IMR-90 (cell line): Measurements from ENCODE around the gene NHSL1. TPM values are rescaled to one million over a fixed set of nuclear protein-coding genes. Genes with fewer than 3 reads are reported as not detected.

Experiments
- ATAC-seq: fragments of 200-7000 bp; cut with Tn5 transposase; 2 replicates; pipeline ENCODE4 v1.9.1; 2020; ENCODE audit warnings: low read depth, mild to moderate bottlenecking, moderate library complexity
- BruUV-seq: library from RNA; stranded (reverse); fragments of 400-500 nt; replicated peaks from 2 replicates; lab custom pipeline; 2021; lab: Mats Ljungman, UMichigan
- CTCF ChIA-PET: fragments of 300-600 bp; formaldehyde crosslinking; extraction: SDS; loops from one replicate; lab custom pipeline; 2021; ENCODE audit warnings: antibody characterized with exemption; lab: Yijun Ruan, JAX
- POLR2A ChIA-PET: fragments of 300-600 bp; sonication (Branson Sonifier 250); formaldehyde crosslinking; loops from one replicate; lab custom pipeline; 2022; ENCODE audit warnings: antibody characterized with exemption; ENCODE audit not compliant: unreplicated experiment; lab: Charles Lee
- DNase-seq: peaks from one replicate; pipeline ENCODE4 v3.0.0; 2013
- H2AFZ ChIP-seq: replicated peaks from 2 replicates; pipeline ENCODE3; 2013; ENCODE audit warnings: low read length, mild to moderate bottlenecking; ENCODE audit not compliant: poor library complexity
- H2AK5ac ChIP-seq: 2 replicates; pipeline ENCODE4 v1.6.1; 2013; ENCODE audit warnings: low read depth, low read length, inconsistent platforms
- H2AK9ac ChIP-seq: replicated peaks from 2 replicates; pipeline ENCODE3; 2013; ENCODE audit warnings: mild to moderate bottlenecking, low read depth, low read length, moderate library complexity; ENCODE audit not compliant: poor library complexity
- H2BK120ac ChIP-seq: 2 replicates; pipeline ENCODE4 v1.6.1; 2013; ENCODE audit warnings: low read depth, low read length, inconsistent platforms
- H2BK15ac ChIP-seq: 3 replicates; pipeline ENCODE4 v1.6.1; 2013; ENCODE audit warnings: low read depth, low read length, inconsistent platforms
- H2BK20ac ChIP-seq: 2 replicates; pipeline ENCODE4 v1.6.1; 2013; ENCODE audit warnings: low read depth, mild to moderate bottlenecking, inconsistent platforms, low read length, moderate library complexity
- H2BK5ac ChIP-seq: 2 replicates; pipeline ENCODE4 v1.6.1; 2013; ENCODE audit warnings: mild to moderate bottlenecking, low read depth, low read length, inconsistent platforms; ENCODE audit not compliant: poor library complexity, severe bottlenecking
- H3K14ac ChIP-seq: replicated peaks from 2 replicates; pipeline ENCODE4 v1.6.1; 2013; ENCODE audit warnings: low read depth, low read length, inconsistent platforms
- H3K18ac ChIP-seq: 2 replicates; pipeline ENCODE4 v1.6.1; 2013; ENCODE audit warnings: low read depth, low read length, control low read depth
- H3K23ac ChIP-seq: 2 replicates; pipeline ENCODE4 v1.6.1; 2013; ENCODE audit warnings: low read depth, low read length, inconsistent platforms
- H3K27ac ChIP-seq: 2 replicates; pipeline ENCODE4 v1.5.1; 2013; ENCODE audit warnings: mild to moderate bottlenecking, control low read depth, low read length; ENCODE audit not compliant: insufficient read depth
- H3K27me3 ChIP-seq: 2 replicates; pipeline ENCODE4 v1.6.1; 2013; ENCODE audit warnings: low read length; ENCODE audit not compliant: control insufficient read depth, insufficient read depth
- H3K36me3 ChIP-seq: 2 replicates; pipeline ENCODE4 v1.6.1; 2013; ENCODE audit warnings: low read length, mixed read lengths; ENCODE audit not compliant: control insufficient read depth, insufficient read depth
- H3K4ac ChIP-seq: 2 replicates; pipeline ENCODE4 v1.6.1; 2013; ENCODE audit warnings: low read depth, low read length, inconsistent platforms
- H3K4me1 ChIP-seq: 2 replicates; pipeline ENCODE4 v1.6.1; 2013; ENCODE audit warnings: low read length, mixed read lengths; ENCODE audit not compliant: control insufficient read depth, insufficient read depth
- H3K4me2 ChIP-seq: 2 replicates; pipeline ENCODE4 v1.6.1; 2013; ENCODE audit warnings: low read depth, mild to moderate bottlenecking, control low read depth, low read length, moderate library complexity
- H3K4me3 ChIP-seq: 2 replicates; pipeline ENCODE4 v1.5.1; 2013; ENCODE audit warnings: low read depth, mild to moderate bottlenecking, control low read depth, low read length, moderate library complexity; ENCODE audit not compliant: insufficient read depth
- H3K56ac ChIP-seq: 2 replicates; pipeline ENCODE4 v1.6.1; 2013; ENCODE audit warnings: low read length, inconsistent platforms; ENCODE audit not compliant: insufficient read depth; ENCODE audit errors: extremely low read depth
- H3K79me1 ChIP-seq, 2 experiments: 2 replicates each; pipeline ENCODE4 v1.6.1; 2013; ENCODE audit warnings: low read length in 2 of 2, inconsistent platforms in 1 of 2, low read depth in 1 of 2
- H3K9ac ChIP-seq: 2 replicates; pipeline ENCODE4 v1.6.1; 2013; ENCODE audit warnings: low read depth, low read length, control low read depth
- H3K9me1 ChIP-seq: 2 replicates; pipeline ENCODE4 v1.6.1; 2013; ENCODE audit warnings: low read length, inconsistent platforms; ENCODE audit not compliant: insufficient read depth
- H3K9me3 ChIP-seq: 2 replicates; pipeline ENCODE4 v1.6.1; 2013; ENCODE audit warnings: low read length; ENCODE audit not compliant: control insufficient read depth, insufficient read depth
- H4K20me1 ChIP-seq: 2 replicates; pipeline ENCODE4 v1.6.1; 2013; ENCODE audit warnings: low read length, inconsistent platforms; ENCODE audit not compliant: insufficient read depth
- H4K5ac ChIP-seq: 2 replicates; pipeline ENCODE4 v1.6.1; 2013; ENCODE audit warnings: mild to moderate bottlenecking, low read depth, low read length, control low read depth
- H4K8ac ChIP-seq, 2 experiments: 2 replicates each; pipeline ENCODE4 v1.6.1; 2013; ENCODE audit warnings: low read depth in 2 of 2, low read length in 2 of 2, control low read depth in 1 of 2, inconsistent platforms in 1 of 2
- H4K91ac ChIP-seq: 2 replicates; pipeline ENCODE4 v1.6.1; 2013; ENCODE audit warnings: low read depth, low read length, inconsistent platforms; ENCODE audit not compliant: insufficient read depth
- BHLHE40 ChIP-seq: fragments of 150-350 bp; IDR thresholded peaks from 2 replicates; pipeline ENCODE4 v1.6.1; 2016; ENCODE audit warnings: mild to moderate bottlenecking, low read depth, low read length
- CEBPB ChIP-seq: IDR thresholded peaks from 2 replicates; pipeline ENCODE4 v1.6.1; 2012; ENCODE audit warnings: low read depth, low read length, improper control_type of control experiment
- CHD1 ChIP-seq: IDR thresholded peaks from 2 replicates; pipeline ENCODE4 v1.6.1; 2012; ENCODE audit warnings: low read depth, low read length, improper control_type of control experiment
- FOS ChIP-seq: fragments of 150-350 bp; IDR thresholded peaks from 2 replicates; pipeline ENCODE4 v1.6.1; 2016; ENCODE audit warnings: low read depth, low read length
- MAFK ChIP-seq: IDR thresholded peaks from 2 replicates; pipeline ENCODE4 v1.6.1; 2012; ENCODE audit warnings: low read depth, low read length, improper control_type of control experiment
- MAZ ChIP-seq: IDR thresholded peaks from 2 replicates; pipeline ENCODE4 v1.6.1; 2012; ENCODE audit warnings: low read depth, mild to moderate bottlenecking, low read length, improper control_type of control experiment, moderate library complexity, borderline replicate concordance
- NFE2L2 ChIP-seq: fragments of 150-350 bp; IDR thresholded peaks from 2 replicates; pipeline ENCODE4 v1.6.1; 2016; ENCODE audit warnings: low read depth, mild to moderate bottlenecking, low read length
- POLR2A ChIP-seq: IDR thresholded peaks from 2 replicates; pipeline ENCODE4 v1.6.1; 2012; ENCODE audit warnings: mild to moderate bottlenecking, low read depth, low read length
- RAD21 ChIP-seq: IDR thresholded peaks from 2 replicates; pipeline ENCODE4 v1.6.1; 2012; ENCODE audit warnings: low read length, improper control_type of control experiment
- RCOR1 ChIP-seq: IDR thresholded peaks from 2 replicates; pipeline ENCODE4 v1.6.1; 2012; ENCODE audit warnings: mild to moderate bottlenecking, low read length, improper control_type of control experiment; ENCODE audit not compliant: insufficient replicate concordance
- RFX5 ChIP-seq: IDR thresholded peaks from 2 replicates; pipeline ENCODE4 v1.8.0; 2012; ENCODE audit warnings: low read depth, mild to moderate bottlenecking, low read length, moderate library complexity
- WGBS, 2 experiments: methylation state at CpG; one replicate each; pipeline versions ENCODE4 v1.1.5 to v1.1.7; 2013; ENCODE audit warnings: missing lambda C conversion rate in 2 of 2; ENCODE audit not compliant: insufficient read length in 1 of 2; ENCODE audit errors: extremely low coverage in 2 of 2; 5-methylcytosine and 5-hydroxymethylcytosine counted together
- dilution Hi-C: fragments of 300-500 bp; cut with HindIII; formaldehyde crosslinking; loops from one replicate; pipeline ENCODE4 v1.14.3; 2018; ENCODE audit warnings: low sequenced_read_pairs; ENCODE audit not compliant: unreplicated experiment
- in situ Hi-C: fragments of 300-500 bp; cut with MboI; formaldehyde crosslinking; loops from 3 replicates; pipeline ENCODE4 v1.14.3; 2019; ENCODE audit warnings: low sequenced_read_pairs, inconsistent platforms, mixed read lengths
- intact Hi-C: fragments of 100-400 bp; cut with micrococcal nuclease; formaldehyde crosslinking; loops from 2 replicates; pipeline ENCODE4 v1.10.0; 2022
- polyA plus RNA-seq, 3 experiments: library from polyadenylated mRNA; depleted of rRNA; stranded (reverse); fragments of >200 nt; gene quantifications; 2 replicates each; pipeline ENCODE4 v1.2.3, GENCODE V29; 2012; ENCODE audit warnings: low replicate concordance in 1 of 3
- total RNA-seq: library from RNA; depleted of rRNA; stranded (reverse); fragments of >200 nt; gene quantifications from 2 replicates; pipeline ENCODE4 v1.2.3, GENCODE V29; 2012
- TF ChIP-seq, protein P1 (sequence below): fragments of 150-350 bp; IDR thresholded peaks from 2 replicates; pipeline ENCODE4 v1.6.1; 2017; ENCODE audit warnings: mild to moderate bottlenecking, antibody characterized with exemption, low read length, low read depth
- TF ChIP-seq, protein P2 (sequence below): conservative IDR thresholded peaks from 2 replicates; pipeline ENCODE4 v1.5.1; 2012; ENCODE audit warnings: mild to moderate bottlenecking, low read depth, low read length, improper control_type of control experiment

NHSL1 gene
- total and polyA plus RNA-seq, 2 of the 4 experiments (the other 2 are of a cell fraction): 5.6 to 7.2 TPM

DNA sequence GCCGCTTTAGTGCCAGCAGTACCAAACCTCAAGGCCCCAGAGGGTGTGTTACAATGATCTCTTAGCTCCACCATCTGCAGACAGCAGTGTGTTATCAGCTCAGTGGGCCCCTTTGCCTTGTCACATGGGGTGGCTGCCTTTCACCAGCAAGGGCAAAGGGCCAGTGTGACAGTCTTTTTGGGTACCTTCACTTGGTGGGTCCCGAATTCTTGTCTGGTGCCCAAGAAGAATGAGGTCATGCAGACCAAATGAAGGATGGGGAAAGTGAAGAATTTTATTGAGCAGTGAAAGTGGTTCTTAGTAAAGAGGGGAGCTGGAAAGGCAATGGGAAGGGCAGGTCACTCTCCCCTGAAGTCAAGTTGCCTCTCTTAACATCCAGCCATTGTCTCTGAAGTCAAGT is 124.5 kb downstream of the NHSL1 start:
- H3K4me1 ChIP-seq: no peaks in the 10 kb centered on the region
- intact Hi-C loops: no loop called here
- H2BK20ac ChIP-seq: no peak overlapping the region
- no peak overlapping the region for H3K18ac ChIP-seq
- H4K20me1 ChIP-seq: no peaks in the 10 kb centered on the region
- H3K4ac ChIP-seq: no peak overlapping the region
- H3K79me1 ChIP-seq: no peaks in the 10 kb centered on the region
- H4K5ac ChIP-seq: no peak overlapping the region
- no peak overlapping the region for H2BK120ac ChIP-seq
- H3K36me3 ChIP-seq: no peaks in the 10 kb centered on the region
- no peaks in the 10 kb centered on the region for H3K9me1 ChIP-seq
- no peak overlapping the region for H3K4me2 ChIP-seq
- H3K56ac ChIP-seq: no peak overlapping the region
- dilution Hi-C loops: no loop called here
- no peak overlapping the region for H3K4me3 ChIP-seq
- H3K27ac ChIP-seq: no peak overlapping the region
- H2AFZ ChIP-seq: no peak overlapping the region
- no TSS peak for BruUV-seq
- no peak overlapping the region for H4K91ac ChIP-seq
- peaks cover 9% of the 10 kb centered on the region for H3K27me3 ChIP-seq
- no peaks in the 10 kb centered on the region for H3K9me3 ChIP-seq
- no peak overlapping the region for H3K23ac ChIP-seq
- in situ Hi-C loops: no loop called here
- no peak overlapping the region for H2BK5ac ChIP-seq
- H3K14ac ChIP-seq: no peak overlapping the region
- H3K9ac ChIP-seq: no peak overlapping the region
- no peak overlapping the region for H2AK5ac ChIP-seq
- H2AK9ac ChIP-seq: no peak overlapping the region
- H4K8ac ChIP-seq: no peak overlapping the region
- ChIA-PET CTCF (no interaction called here), POLR2A (no interaction called here)
- no peak overlapping the region for H2BK15ac ChIP-seq
- no peak for DNase-seq
- TF ChIP-seq MAFK: no peak
- no peak for TF ChIP-seq NFE2L2
- no peak for TF ChIP-seq CEBPB
- no peak for TF ChIP-seq RFX5
- no peak for TF ChIP-seq RAD21
- TF ChIP-seq, protein P1, sequence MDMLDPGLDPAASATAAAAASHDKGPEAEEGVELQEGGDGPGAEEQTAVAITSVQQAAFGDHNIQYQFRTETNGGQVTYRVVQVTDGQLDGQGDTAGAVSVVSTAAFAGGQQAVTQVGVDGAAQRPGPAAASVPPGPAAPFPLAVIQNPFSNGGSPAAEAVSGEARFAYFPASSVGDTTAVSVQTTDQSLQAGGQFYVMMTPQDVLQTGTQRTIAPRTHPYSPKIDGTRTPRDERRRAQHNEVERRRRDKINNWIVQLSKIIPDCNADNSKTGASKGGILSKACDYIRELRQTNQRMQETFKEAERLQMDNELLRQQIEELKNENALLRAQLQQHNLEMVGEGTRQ: no peak
- TF ChIP-seq RCOR1: no peak
- TF ChIP-seq, protein P2, sequence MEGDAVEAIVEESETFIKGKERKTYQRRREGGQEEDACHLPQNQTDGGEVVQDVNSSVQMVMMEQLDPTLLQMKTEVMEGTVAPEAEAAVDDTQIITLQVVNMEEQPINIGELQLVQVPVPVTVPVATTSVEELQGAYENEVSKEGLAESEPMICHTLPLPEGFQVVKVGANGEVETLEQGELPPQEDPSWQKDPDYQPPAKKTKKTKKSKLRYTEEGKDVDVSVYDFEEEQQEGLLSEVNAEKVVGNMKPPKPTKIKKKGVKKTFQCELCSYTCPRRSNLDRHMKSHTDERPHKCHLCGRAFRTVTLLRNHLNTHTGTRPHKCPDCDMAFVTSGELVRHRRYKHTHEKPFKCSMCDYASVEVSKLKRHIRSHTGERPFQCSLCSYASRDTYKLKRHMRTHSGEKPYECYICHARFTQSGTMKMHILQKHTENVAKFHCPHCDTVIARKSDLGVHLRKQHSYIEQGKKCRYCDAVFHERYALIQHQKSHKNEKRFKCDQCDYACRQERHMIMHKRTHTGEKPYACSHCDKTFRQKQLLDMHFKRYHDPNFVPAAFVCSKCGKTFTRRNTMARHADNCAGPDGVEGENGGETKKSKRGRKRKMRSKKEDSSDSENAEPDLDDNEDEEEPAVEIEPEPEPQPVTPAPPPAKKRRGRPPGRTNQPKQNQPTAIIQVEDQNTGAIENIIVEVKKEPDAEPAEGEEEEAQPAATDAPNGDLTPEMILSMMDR: no peak
- TF ChIP-seq MAZ: no peak
- TF ChIP-seq FOS: no peak
- no peak for TF ChIP-seq CHD1
- no peak for TF ChIP-seq BHLHE40
- TF ChIP-seq POLR2A: no peak
- 44% methylated on average over 1 of the region's 2 CpGs; no CpG with 5 or more reads in 1 of the 2 experiments for WGBS, 2 experiments
- no peak for ATAC-seq
